Choroid plexus epithelial cell (primary cell): Measurements from ENCODE around the gene ALG2.

Experiments
- DNase-seq: peaks from one replicate; pipeline ENCODE4 v3.0.0-alpha.2; 2010; ENCODE audit warnings: low read depth
- H3K4me3 ChIP-seq: 2 replicates; pipeline ENCODE4 v1.5.1; 2011; ENCODE audit warnings: low read depth, mild to moderate bottlenecking, control low read depth, low read length, moderate library complexity
- CTCF ChIP-seq: conservative IDR thresholded peaks from 2 replicates; pipeline ENCODE4 v1.5.1; 2011; ENCODE audit warnings: low read depth, mild to moderate bottlenecking, control low read depth, inconsistent platforms, low read length, moderate library complexity

Gene ALG2

GRCh38 chr9:99173570-99174504 is 47.9 kb downstream of the ALG2 start:
- no peak for TF ChIP-seq CTCF
- no peak overlapping the region for H3K4me3 ChIP-seq
- no peak for DNase-seq

- no peak for TF ChIP-seq CTCF
- DNase-seq, result no peak
- H3K4me3 ChIP-seq, result no peak overlapping the region
Observed at GRCh38 chr9:99172124-99173091, 49.3 kb downstream of the ALG2 start.

GRCh38 chr9:99171225-99172123 is 50.3 kb downstream of the ALG2 start:
- no peak for TF ChIP-seq CTCF
- no peak for DNase-seq
- H3K4me3 ChIP-seq, result no peak overlapping the region

- DNase-seq, result no peak
- H3K4me3 ChIP-seq, result no peak overlapping the region
- peak; percentile 46 for TF ChIP-seq CTCF
Observed at GRCh38 chr9:99169982-99170761, 51.6 kb downstream of the ALG2 start.

- TF ChIP-seq CTCF, result no peak
- no peak overlapping the region for H3K4me3 ChIP-seq
Observed at GRCh38 chr9:99169086-99169485, 52.7 kb downstream of the ALG2 start.

More at GRCh38 chr9:99169086-99169485, 52.7 kb downstream of the ALG2 start:
- no peak for DNase-seq
